HG03108 (cell line): ENCODE data around the gene CELF1.

Experiments used
- ATAC-seq: cut with Tn5 transposase; IDR thresholded peaks from one replicate; pipeline ENCODE4 v1.9.1; 2021; ENCODE audit warnings: moderate library complexity; ENCODE audit not compliant: unreplicated experiment

The CELF1 gene

DNA sequence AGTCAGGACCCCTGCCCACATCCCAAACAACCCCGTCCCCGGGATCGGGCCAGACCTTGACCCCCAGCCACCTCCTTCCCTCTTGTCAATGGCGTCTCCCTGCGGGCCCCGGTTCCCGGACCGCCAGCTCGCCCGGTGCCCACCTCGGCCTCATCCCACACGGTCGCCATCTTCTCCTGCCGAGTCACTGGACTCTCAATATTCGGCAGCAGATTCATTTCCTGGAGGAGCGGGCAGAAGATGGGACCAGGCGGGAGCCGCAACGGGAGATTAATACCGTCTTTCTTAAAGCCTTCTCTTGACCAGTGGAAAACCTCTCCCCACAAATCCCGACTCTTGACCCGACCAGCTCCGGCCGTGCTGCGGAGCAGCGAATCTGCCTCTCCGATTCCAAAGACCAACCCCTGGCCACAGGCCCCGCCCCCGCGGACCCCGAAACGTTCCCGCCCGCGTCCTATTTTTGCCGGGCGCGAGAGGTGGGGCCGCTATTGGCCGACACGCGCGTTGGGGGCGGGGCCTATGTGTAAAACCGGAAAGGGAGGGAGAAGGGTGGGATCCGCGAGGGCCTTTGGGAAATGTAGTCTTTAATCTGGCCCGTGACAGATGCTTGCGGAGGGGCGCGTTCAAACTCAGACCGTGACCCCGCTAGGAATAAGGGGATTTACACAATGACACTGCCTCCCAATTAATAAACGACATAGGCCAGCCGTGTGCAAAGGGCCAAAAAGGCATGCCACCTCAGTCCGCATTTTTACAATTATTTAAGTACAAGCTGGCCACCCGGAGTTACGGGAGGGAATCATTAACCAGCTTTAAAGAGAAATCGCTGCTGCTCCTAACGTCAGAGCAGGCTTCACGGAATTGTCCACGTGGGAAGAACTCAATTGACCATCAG is 126.6 kb downstream of the CELF1 start, which contains the start of gene PSMC3:
PSMC3 (minus strand) TSS at position 378 of the 895 bp plus-strand sequence; CDS start at position 218, 160 bp downstream.
- ATAC-seq, result peak; percentile 92

DNA sequence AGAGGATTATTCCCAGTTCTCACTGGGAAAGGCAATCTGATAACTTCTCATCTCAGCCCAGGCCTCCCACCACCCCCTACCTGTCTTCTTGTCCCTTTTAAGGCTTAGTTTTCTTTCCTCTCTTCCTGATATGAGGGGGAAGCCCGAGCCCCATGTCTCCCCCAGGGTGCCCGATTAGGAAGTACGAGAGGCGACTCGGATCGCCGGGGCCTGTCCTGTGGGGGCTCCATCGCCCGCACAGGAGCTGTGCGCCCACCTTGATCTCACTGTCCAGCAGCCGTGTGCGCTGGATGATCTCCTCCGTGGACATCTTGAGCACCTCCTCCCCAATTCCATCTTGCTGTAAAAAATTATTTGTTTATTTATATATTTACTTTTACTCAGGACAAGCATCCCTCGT is 127.3 kb downstream of the CELF1 start:
- ATAC-seq, result no peak

DNA sequence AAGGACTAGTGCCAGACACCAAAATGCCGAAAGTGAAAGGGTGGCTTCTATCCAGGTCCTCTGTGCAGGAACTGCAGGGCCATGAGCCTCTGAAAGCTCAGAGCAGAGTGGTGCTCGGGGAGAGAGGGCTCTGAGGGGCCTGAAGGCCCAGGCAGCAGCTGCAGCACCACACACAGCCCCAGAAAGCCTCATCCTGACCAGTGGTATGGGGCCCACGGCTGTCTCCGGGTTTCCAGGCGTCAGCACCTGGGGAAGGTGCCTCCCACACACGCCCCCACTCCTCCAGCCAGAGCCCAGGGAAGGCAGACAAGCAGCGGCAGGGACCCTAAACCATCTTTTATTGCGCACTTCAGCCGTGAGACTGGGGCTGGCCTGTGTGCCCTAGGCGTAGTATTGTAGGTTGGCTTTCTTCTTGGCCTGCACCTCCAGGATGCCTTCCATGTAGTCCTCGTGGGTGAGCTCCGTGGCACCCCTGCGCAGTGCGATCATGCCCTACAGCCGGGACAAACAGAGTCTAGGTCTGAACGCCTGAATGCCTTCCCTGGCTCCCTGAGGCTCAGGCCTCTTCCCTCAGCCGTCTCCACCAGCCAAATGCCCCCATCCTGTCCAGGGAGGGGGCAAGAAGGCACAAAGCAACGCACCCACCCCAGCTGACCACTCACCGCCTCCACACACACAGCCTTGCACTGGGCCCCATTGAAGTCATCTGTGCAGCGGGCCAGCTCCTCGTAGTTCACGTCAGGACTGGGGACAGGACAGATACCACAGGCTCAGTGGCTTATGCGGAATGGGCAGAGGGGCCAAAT is 134.3 kb downstream of the CELF1 start:
- ATAC-seq, result no peak

DNA sequence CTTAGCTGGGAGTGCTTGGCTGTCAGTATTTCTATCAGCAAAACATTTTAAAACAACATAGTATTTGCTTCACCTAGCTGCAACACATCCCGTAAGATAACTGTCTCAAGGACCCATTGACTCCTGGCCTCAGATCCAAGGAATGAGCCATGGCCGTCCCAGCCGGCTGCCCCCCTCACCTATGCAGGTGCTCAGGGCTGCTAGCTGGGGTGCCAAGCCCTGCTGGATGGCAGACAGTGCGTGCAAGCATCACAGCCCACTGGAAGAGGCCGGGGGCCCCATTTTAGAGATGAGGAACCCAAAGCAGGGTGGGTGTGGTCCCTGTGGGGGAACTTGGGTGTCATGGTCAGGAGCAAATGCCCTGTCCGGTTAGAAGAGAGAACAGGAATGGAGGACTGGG is 135.2 kb downstream of the CELF1 start:
- ATAC-seq, result no peak

DNA sequence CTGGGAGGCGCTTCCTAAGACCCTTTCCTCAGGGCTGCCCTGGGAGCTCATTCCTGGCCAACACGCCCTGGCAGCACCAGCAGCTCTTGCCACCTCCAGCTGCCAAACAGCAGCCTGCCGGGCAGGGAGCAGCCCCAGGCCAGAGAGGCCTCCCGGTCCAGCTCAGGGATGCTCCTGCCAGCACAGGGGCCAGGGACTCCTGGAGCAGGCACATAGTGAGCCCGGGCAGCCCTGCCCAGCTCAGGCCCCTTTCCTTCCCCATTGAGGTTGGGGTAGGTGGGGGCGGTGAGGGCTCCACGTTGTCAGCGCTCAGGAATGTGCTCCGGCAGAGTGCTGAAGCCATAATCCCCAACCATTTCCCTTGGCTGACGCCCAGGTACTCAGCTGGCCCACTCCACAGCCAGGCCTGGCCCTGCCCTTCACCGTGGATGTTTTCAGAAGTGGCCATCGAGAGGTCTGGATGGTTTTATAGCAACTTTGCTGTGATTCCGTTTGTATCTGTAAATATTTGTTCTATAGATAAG is 136.9 kb downstream of the CELF1 start:
- no peak for ATAC-seq
